Heart right ventricle (tissue), 16 donors: ENCODE data around the gene ERBIN. TPM values are rescaled to one million over a fixed set of nuclear protein-coding genes. Genes with fewer than 3 reads are reported as not detected.

Experiments used
- ATAC-seq, 8 donors: fragments of 200-7000 bp; cut with Tn5 transposase; one replicate each; pipeline ENCODE4 v1.9.1; 2020; ENCODE audit warnings: mild to moderate bottlenecking in 8 of 8, moderate library complexity in 8 of 8, moderate number of reproducible peaks in 1 of 8
- DNase-seq, 2 donors: peaks; one replicate each; pipeline ENCODE4 v3.0.0-alpha.2; 2020
- H3K27ac ChIP-seq, 10 donors: fragments of 200-600 bp; sonication (generic) in 2 of 10; one replicate each; pipeline versions ENCODE4 v1.5.0 to v1.8.0; 2020 to 2022; ENCODE audit warnings: mild to moderate bottlenecking in 3 of 10
- H3K27me3 ChIP-seq, 7 donors: fragments of 200-600 bp; one replicate each; pipeline ENCODE4 v1.8.0; 2021 to 2022; ENCODE audit warnings: mild to moderate bottlenecking in 2 of 7
- H3K36me3 ChIP-seq, 9 donors: fragments of 200-600 bp; sonication (generic) in 1 of 9; one replicate each; pipeline versions ENCODE4 v1.5.0 to v1.8.0; 2020 to 2022; ENCODE audit warnings: mild to moderate bottlenecking in 2 of 9
- H3K4me1 ChIP-seq, 9 donors: fragments of 200-600 bp; sonication (generic) in 1 of 9; one replicate each; pipeline versions ENCODE4 v1.5.0 to v1.8.0; 2020 to 2022; ENCODE audit warnings: mild to moderate bottlenecking in 4 of 9
- H3K4me3 ChIP-seq, 10 donors: fragments of 200-600 bp; sonication (generic) in 2 of 10; one replicate each; pipeline versions ENCODE4 v1.5.0 to v1.8.0; 2020 to 2022; ENCODE audit warnings: mild to moderate bottlenecking in 7 of 10, moderate library complexity in 2 of 10
- H3K9me3 ChIP-seq, 11 donors: fragments of 200-600 bp in 10 of 11; sonication (generic) in 2 of 11; one replicate each; pipeline versions ENCODE4 v1.5.0 to v1.8.0; 2013 to 2022; ENCODE audit warnings: mild to moderate bottlenecking in 2 of 11, control low read depth in 1 of 11, moderate library complexity in 1 of 11
- CTCF ChIP-seq, 9 donors: fragments of 200-600 bp; sonication (generic) in 2 of 9; IDR thresholded peaks; one replicate each; pipeline versions ENCODE4 v1.5.0 to v1.8.0; 2021 to 2022; ENCODE audit warnings: antibody characterized with exemption in 9 of 9, mild to moderate bottlenecking in 5 of 9, moderate library complexity in 1 of 9
- WGBS, 2 donors: extraction: QIAGEN DNeasy Blood & Tissue Kit; methylation state at CpG; one replicate each; pipeline ENCODE4 v1.1.7; 2013; ENCODE audit warnings: inconsistent platforms in 1 of 2; 5-methylcytosine and 5-hydroxymethylcytosine counted together
- intact Hi-C, 10 donors: fragments of 100-400 bp; cut with DNase I; formaldehyde crosslinking; loops; one replicate each; pipeline versions ENCODE4 v1.11.1 to v1.14.2; 2022
- polyA plus RNA-seq, 2 donors: library from polyadenylated mRNA; stranded (reverse); fragments of 200-250 nt; gene quantifications; one replicate each; pipeline ENCODE4 v1.2.3, GENCODE V29; 2013
- total RNA-seq, 10 donors: library from RNA; stranded (reverse); fragmentation: NEBNext Ultra II Directional in 3 of 10; extraction: Animal tissue kit (Norgen Biotek cat#: 25700) in 3 of 10; gene quantifications; one replicate each; pipeline versions ENCODE4 v1.2.1 to v1.2.4, GENCODE V29; 2021 to 2023
- donor health status: Arrhythmogenic right ventricular cardiomyopathy.
- donor health status: ischemic (EF 13 %, LVEDD 7.1; RV severe dilation, severe dysfunction).
- donor health status: healthy with polysubstance abuse.
- donor health status: DM: no; HTN: yes; CAD: no.
- donor health status: DM: no; HTN: no; CAD: no.
- donor health status: ischemic (EF 25% LVEDD 6.9; RV normal size, moderate dysfunction).
- donor health status: ischemic (EF 25% LVEDD 5.7; RV mildly dilated, moderate dysfunction).
- donor health status: healthy.
- donor health status: DM: yes; HTN: yes; CAD: no.
- donor health status: Ischemic cardiomyopathy.
- donor health status: ischemic (EF 35%, LVEDD 5.7; RV mildly dilated, moderate dysfunction).
- donor health status: nonischemic (EF 11% LVEDD 7.7; RV severe dilation, severe dysfunction).
- donor health status: DM: yes; HTN: yes; CAD: no.
- donor health status: PGD.
- donor health status: ischemic (EF 29% LVEDD 5.4; RV normal size, mild dysfunction).
- donor health status: nonischemic (EF 23%, LVEDD 6.1; RV moderate dilation, normal function).

Gene ERBIN
- total and polyA plus RNA-seq, 12 donors: 7.4 to 63.3 (median 42.5) TPM

DNA sequence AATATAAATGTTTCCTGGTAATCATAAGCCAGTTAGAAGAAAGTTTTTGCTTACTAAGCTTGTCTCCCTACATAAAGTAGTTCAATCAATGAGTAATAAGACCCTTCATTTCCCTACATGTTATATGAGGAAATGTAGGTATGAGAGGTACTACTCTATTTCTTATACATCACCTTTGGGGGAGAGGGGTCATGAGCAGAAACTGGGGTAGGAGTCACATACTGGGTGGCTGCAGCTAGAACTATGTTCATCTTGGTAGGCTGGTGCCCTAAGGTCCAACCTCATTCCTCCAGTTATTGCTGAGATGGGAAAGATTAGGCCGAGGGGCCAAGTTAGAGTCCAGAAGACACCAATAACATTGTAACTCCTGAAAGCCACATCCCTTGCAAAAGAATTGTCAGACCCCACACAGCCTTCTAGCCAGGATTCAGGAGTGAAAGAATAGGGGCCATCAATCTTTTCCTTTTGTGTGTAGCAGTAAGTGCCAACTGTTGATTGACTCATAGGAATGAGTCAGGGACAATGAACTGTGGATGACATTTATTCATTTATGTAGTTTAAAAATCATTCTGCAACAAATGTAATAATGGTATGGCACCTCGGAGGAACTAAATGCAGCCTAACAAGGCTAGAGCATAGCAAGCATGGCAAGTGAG lies 196.1 kb downstream of the ERBIN start:
- no peak overlapping the region for H3K27ac ChIP-seq
- no peaks in the 10 kb centered on the region for H3K27me3 ChIP-seq
- TF ChIP-seq CTCF (IDR thresholded peaks at IDR 0.05): no peak
- DNase-seq (no peak), ATAC-seq (no peak)
- intact Hi-C loops: loop anchor here in 1 of 10 donors (10.0 kb wide), 1 partner anchor 378 kb away; no protein-coding TSS in a partner anchor
- H3K4me3 ChIP-seq: no peak overlapping the region
- WGBS, 2 donors: 90 to 94% methylated on average over 2 of the region's 2 CpGs
- H3K9me3 ChIP-seq: no peaks in the 10 kb centered on the region
- no peaks in the 10 kb centered on the region for H3K36me3 ChIP-seq
- peaks cover 0 to 8% (median 0%) of the 10 kb centered on the region in 9 donors for H3K4me1 ChIP-seq

DNA sequence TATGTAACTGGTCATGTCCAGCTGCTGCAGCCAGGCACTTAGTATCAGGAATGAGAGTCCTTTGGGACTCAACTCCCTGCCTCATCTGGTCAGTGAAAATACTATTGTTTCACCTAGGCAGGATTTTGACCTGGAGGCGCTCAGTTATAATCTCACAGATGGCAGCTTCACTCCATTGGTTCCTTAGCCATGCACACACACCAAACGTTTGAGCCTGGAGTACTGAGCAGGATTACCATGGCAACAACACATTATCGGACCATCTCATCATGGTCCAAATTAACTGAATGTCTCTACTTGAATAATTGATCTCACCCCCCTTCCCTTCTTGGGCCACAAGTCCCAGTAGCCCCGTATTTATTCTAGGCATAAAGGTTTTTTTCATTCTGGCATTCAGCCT lies 202.8 kb downstream of the ERBIN start:
- peaks cover 0 to 21% (median 0%) of the 10 kb centered on the region in 11 donors for H3K9me3 ChIP-seq
- no peak overlapping the region for H3K27ac ChIP-seq
- 81 to 82% methylated on average over 4 of the region's 4 CpGs for WGBS, 2 donors
- intact Hi-C loops: loop anchor here in 1 of 10 donors (10.0 kb wide), 1 partner anchor 384 kb away; no protein-coding TSS in a partner anchor
- H3K27me3 ChIP-seq: no peaks in the 10 kb centered on the region
- ATAC-seq (no peak), DNase-seq (no peak)
- TF ChIP-seq CTCF (IDR thresholded peaks at IDR 0.05): no peak
- H3K36me3 ChIP-seq: no peaks in the 10 kb centered on the region
- no peak overlapping the region for H3K4me3 ChIP-seq
- H3K4me1 ChIP-seq: peaks cover 0 to 3% (median 2%) of the 10 kb centered on the region in 9 donors

DNA sequence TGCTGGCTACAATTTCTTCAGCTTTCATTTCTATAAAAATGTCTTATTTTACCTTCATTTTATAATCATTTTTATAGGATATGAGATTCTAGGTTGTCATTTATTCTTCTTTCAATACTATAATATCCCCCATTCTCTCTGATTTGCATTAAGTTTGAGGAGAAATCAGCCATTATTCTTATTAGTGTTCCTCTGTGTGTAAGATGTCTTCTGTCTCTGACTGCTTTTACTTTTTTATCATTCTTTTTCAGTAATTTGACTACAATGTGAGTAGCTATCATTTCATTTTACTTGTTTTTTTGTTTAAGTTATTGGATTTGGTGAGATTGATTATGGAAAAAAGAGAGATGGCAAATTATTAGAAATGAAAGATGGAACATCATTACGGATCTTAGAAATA lies 204.1 kb downstream of the ERBIN start:
- DNase-seq: no peak
- Histone ChIP-seq H3K27ac (no peak overlapping the region), H3K36me3 (no peaks in the 10 kb centered on the region), H3K9me3 (peaks cover 0 to 21% (median 0%) of the 10 kb centered on the region in 11 donors), H3K4me1 (peaks cover 0 to 9% (median 8%) of the 10 kb centered on the region in 9 donors), H3K27me3 (no peaks in the 10 kb centered on the region), H3K4me3 (no peak overlapping the region)
- ATAC-seq: no peak
- intact Hi-C loops: no loop called here
- 99 to 100% methylated on average over 1 of the region's 1 CpG for WGBS, 2 donors
- no peak for TF ChIP-seq CTCF (IDR thresholded peaks at IDR 0.05)

Other genes starting within 250 kb of the ERBIN start
- gene SGTB, start 204.5 kb upstream of the ERBIN start, total RNA-seq: 1 to 10 TPM; 5.1 to 9.7 (median 6.5) TPM
- gene SGTB, start 204.5 kb upstream of the ERBIN start, polyA plus RNA-seq: 1 to 10 TPM; 1.5 to 2.0 TPM
- 10 to 100 TPM; 10.9 to 17.4 (median 14.4) TPM for gene NLN, start 204.4 kb upstream of the ERBIN start, total RNA-seq
- gene NLN, start 204.4 kb upstream of the ERBIN start, polyA plus RNA-seq: 1 to 10 TPM; 1.5 to 2.2 TPM
- 10 to 100 TPM; 23.4 to 33.6 (median 26.9) TPM for gene SREK1, start 217.7 kb downstream of the ERBIN start, total RNA-seq
- 10 to 100 TPM; 12.6 to 59.8 TPM for gene SREK1, start 217.7 kb downstream of the ERBIN start, polyA plus RNA-seq